ENCODE results near the gene ACAD10. TPM values are rescaled to one million over a fixed set of nuclear protein-coding genes. Genes with fewer than 3 reads are reported as not detected.

The ACAD10 gene
- total RNA-seq, 1 experiment from 2014 or later = 25.3 TPM

DNA sequence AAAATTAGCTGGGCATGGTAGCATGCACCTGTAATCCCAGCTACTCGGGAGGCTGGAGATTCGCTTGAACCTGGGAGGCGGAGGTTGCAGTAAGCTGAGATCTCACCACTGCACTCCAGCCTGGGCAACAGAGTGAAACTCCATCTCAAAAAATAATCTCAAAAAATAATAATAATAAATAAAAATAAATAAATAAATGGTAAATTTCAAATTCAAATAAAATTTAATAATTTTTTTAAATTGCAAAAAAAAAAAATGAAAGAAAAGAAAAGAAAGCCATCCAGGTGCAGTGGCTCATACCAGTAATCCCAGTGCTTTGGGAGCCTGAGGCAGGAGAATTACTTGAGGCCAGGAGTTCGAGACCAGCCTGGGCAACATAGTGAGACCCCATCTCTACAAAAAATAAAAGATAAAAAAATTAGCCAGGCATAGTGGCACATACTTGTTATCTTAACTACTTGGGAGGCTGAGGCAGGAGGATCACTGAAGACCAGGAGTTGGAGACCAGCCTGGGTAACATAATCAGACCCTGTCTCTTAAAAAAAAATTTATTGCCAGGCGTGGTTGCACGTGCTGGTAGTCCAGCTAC is 117.3 kb downstream of the ACAD10 start:
- no peaks in the 10 kb centered on the region for H3K27me3 ChIP-seq (ENCODE audit: insufficient read depth, low read length)
- no peak overlapping the region for H3K4me2 ChIP-seq (ENCODE audit: low read length)
- ChIA-PET POLR2A (no interaction called here), RAD21 (ENCODE audit: low non-redundant PET in 1 of 2, low total read pairs in 2 of 2, uncharacterized antibody in 2 of 2, unreplicated experiment in 2 of 2) (no interaction called here), CTCF (no interaction called here)
- no peaks in the 10 kb centered on the region for H4K20me1 ChIP-seq (ENCODE audit: insufficient read depth)
- ATAC-seq = no peak
- BruUV-seq (replicated peaks) = no TSS peak
- H3K9me3 ChIP-seq (ENCODE audit: control insufficient read depth in 1 of 2, insufficient read depth in 1 of 2, low read depth in 1 of 2, low read length in 2 of 2) = no peaks in the 10 kb centered on the region
- H3K4me1 ChIP-seq (ENCODE audit: control insufficient read depth in 1 of 2, insufficient read depth in 2 of 2, low read length in 2 of 2) = no peaks in the 10 kb centered on the region
- intact Hi-C loops (cut with micrococcal nuclease) = no loop called here
- H3K36me3 ChIP-seq (ENCODE audit: control insufficient read depth in 1 of 2, insufficient read depth in 2 of 2, low read length in 2 of 2) = peaks cover 0 to 8% of the 10 kb centered on the region in 2 experiments; a peak in 1 of 4 replicates
- no peak overlapping the region for H3K4me3 ChIP-seq (replicated peaks in 1 of 2; ENCODE audit: low read depth in 1 of 2, low read length in 2 of 2)
- DNase-seq (ENCODE audit: low read depth, low spot score) = no peak
- H2AFZ ChIP-seq (ENCODE audit: low read depth, low read length, poor library complexity, severe bottlenecking) = no peak overlapping the region
- TF ChIP-seq EGR1 (IDR thresholded peaks at IDR 0.05; ENCODE audit: low read depth) = no peak
- no peak overlapping the region for H3K9ac ChIP-seq (ENCODE audit: low read length)
- H3K27ac ChIP-seq (ENCODE audit: low read depth, low read length) = no peak overlapping the region
- no peaks in the 10 kb centered on the region for H3K9me2 ChIP-seq (ENCODE audit: insufficient read depth)
- no peaks in the 10 kb centered on the region for H3K79me2 ChIP-seq (ENCODE audit: insufficient read depth, low read length)

DNA sequence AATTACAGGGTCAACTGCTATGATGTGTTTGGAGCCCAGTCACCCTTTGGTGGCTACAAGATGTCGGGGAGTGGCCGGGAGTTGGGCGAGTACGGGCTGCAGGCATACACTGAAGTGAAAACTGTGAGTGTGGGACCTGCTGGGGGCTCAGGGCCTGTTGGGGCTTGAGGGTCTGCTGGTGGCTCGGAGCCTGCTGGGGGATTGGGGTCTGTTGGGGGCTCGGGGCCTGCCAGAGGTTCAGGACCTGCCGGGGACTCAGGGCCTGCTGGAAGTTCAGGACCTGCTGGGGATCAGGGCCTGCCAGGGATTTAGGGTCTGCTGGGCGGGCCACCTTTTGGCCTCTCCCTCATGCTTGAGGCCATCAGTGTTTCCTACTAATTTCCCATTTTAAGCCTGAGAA is 118.0 kb downstream of the ACAD10 start:
- DNase-seq (ENCODE audit: low read depth, low spot score) = no peak
- Histone ChIP-seq H3K4me2 (ENCODE audit: low read length) (no peak overlapping the region), H2AFZ (ENCODE audit: low read depth, low read length, poor library complexity, severe bottlenecking) (no peak overlapping the region), H4K20me1 (ENCODE audit: insufficient read depth) (no peaks in the 10 kb centered on the region), H3K4me3 (replicated peaks in 1 of 2; ENCODE audit: low read depth in 1 of 2, low read length in 2 of 2) (no peak overlapping the region), H3K36me3 (ENCODE audit: control insufficient read depth in 1 of 2, insufficient read depth in 2 of 2, low read length in 2 of 2) (peaks cover 0 to 8% of the 10 kb centered on the region in 2 experiments; a peak in 1 of 4 replicates), H3K79me2 (ENCODE audit: insufficient read depth, low read length) (no peaks in the 10 kb centered on the region), H3K9ac (ENCODE audit: low read length) (no peak overlapping the region), H3K4me1 (ENCODE audit: control insufficient read depth in 1 of 2, insufficient read depth in 2 of 2, low read length in 2 of 2) (no peaks in the 10 kb centered on the region), H3K27me3 (ENCODE audit: insufficient read depth, low read length) (no peaks in the 10 kb centered on the region), H3K9me2 (ENCODE audit: insufficient read depth) (no peaks in the 10 kb centered on the region), H3K27ac (ENCODE audit: low read depth, low read length) (no peak overlapping the region), H3K9me3 (ENCODE audit: control insufficient read depth in 1 of 2, insufficient read depth in 1 of 2, low read depth in 1 of 2, low read length in 2 of 2) (no peaks in the 10 kb centered on the region)
- POLR2A ChIA-PET = no interaction called here
- CTCF ChIA-PET = no interaction called here
- BruUV-seq (replicated peaks) = no TSS peak
- RAD21 ChIA-PET (ENCODE audit: low non-redundant PET in 1 of 2, low total read pairs in 2 of 2, uncharacterized antibody in 2 of 2, unreplicated experiment in 2 of 2) = no interaction called here
- intact Hi-C loops (cut with micrococcal nuclease) = no loop called here
- ATAC-seq = no peak
- no peak for TF ChIP-seq CEBPB (IDR thresholded peaks at IDR 0.05; ENCODE audit: low read depth)
- TF ChIP-seq SIN3A (IDR thresholded peaks at IDR 0.05; ENCODE audit: low read depth) = no peak
- TF ChIP-seq POLR2A (IDR thresholded peaks at IDR 0.05; ENCODE audit: borderline replicate concordance, extremely low read depth, insufficient read depth, insufficient read length) = no peak
- TF ChIP-seq, protein P1, sequence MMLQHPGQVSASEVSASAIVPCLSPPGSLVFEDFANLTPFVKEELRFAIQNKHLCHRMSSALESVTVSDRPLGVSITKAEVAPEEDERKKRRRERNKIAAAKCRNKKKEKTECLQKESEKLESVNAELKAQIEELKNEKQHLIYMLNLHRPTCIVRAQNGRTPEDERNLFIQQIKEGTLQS (IDR thresholded peaks at IDR 0.05) = no peak
- TF ChIP-seq EGR1 (IDR thresholded peaks at IDR 0.05; ENCODE audit: low read depth) = no peak
- TF ChIP-seq ELF1 (IDR thresholded peaks at IDR 0.05; ENCODE audit: borderline replicate concordance, low read depth) = no peak
- no peak for TF ChIP-seq CBX3 (IDR thresholded peaks at IDR 0.05; ENCODE audit: low read depth)
- no peak for TF ChIP-seq YY1 (IDR thresholded peaks at IDR 0.05; ENCODE audit: extremely low read depth, insufficient replicate concordance, low read depth, low read length)
- TF ChIP-seq ZFX (IDR thresholded peaks at IDR 0.05) = no peak
- TF ChIP-seq, protein P2, sequence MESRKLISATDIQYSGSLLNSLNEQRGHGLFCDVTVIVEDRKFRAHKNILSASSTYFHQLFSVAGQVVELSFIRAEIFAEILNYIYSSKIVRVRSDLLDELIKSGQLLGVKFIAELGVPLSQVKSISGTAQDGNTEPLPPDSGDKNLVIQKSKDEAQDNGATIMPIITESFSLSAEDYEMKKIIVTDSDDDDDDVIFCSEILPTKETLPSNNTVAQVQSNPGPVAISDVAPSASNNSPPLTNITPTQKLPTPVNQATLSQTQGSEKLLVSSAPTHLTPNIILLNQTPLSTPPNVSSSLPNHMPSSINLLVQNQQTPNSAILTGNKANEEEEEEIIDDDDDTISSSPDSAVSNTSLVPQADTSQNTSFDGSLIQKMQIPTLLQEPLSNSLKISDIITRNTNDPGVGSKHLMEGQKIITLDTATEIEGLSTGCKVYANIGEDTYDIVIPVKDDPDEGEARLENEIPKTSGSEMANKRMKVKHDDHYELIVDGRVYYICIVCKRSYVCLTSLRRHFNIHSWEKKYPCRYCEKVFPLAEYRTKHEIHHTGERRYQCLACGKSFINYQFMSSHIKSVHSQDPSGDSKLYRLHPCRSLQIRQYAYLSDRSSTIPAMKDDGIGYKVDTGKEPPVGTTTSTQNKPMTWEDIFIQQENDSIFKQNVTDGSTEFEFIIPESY (IDR thresholded peaks at IDR 0.05; ENCODE audit: extremely low read depth, insufficient replicate concordance, low read length) = no peak
- TF ChIP-seq ZNF274 (IDR thresholded peaks at IDR 0.05; ENCODE audit: low read depth, low read length) = no peak
- TF ChIP-seq RAD21 (IDR thresholded peaks at IDR 0.05; ENCODE audit: low read depth) = no peak
- no peak for TF ChIP-seq EZH2 (IDR thresholded peaks at IDR 0.05)
- no peak for TF ChIP-seq FOSL1 (IDR thresholded peaks at IDR 0.05; ENCODE audit: low read depth)
- no peak for TF ChIP-seq TCF7L2 (IDR thresholded peaks at IDR 0.05; ENCODE audit: borderline replicate concordance, extremely low read depth, insufficient read depth, insufficient read length)
- TF ChIP-seq JUND (IDR thresholded peaks at IDR 0.05) = no peak
- TF ChIP-seq, protein P3, sequence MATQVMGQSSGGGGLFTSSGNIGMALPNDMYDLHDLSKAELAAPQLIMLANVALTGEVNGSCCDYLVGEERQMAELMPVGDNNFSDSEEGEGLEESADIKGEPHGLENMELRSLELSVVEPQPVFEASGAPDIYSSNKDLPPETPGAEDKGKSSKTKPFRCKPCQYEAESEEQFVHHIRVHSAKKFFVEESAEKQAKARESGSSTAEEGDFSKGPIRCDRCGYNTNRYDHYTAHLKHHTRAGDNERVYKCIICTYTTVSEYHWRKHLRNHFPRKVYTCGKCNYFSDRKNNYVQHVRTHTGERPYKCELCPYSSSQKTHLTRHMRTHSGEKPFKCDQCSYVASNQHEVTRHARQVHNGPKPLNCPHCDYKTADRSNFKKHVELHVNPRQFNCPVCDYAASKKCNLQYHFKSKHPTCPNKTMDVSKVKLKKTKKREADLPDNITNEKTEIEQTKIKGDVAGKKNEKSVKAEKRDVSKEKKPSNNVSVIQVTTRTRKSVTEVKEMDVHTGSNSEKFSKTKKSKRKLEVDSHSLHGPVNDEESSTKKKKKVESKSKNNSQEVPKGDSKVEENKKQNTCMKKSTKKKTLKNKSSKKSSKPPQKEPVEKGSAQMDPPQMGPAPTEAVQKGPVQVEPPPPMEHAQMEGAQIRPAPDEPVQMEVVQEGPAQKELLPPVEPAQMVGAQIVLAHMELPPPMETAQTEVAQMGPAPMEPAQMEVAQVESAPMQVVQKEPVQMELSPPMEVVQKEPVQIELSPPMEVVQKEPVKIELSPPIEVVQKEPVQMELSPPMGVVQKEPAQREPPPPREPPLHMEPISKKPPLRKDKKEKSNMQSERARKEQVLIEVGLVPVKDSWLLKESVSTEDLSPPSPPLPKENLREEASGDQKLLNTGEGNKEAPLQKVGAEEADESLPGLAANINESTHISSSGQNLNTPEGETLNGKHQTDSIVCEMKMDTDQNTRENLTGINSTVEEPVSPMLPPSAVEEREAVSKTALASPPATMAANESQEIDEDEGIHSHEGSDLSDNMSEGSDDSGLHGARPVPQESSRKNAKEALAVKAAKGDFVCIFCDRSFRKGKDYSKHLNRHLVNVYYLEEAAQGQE (IDR thresholded peaks at IDR 0.05; ENCODE audit: low read depth) = no peak

All from HCT116 (cell line).